Activated CD8-positive, alpha-beta memory T cell treated with anti-CD3 and anti-CD28 coated beads, Interleukin-2, amount 50 U/mL, for 24 hours (primary cell): ENCODE data around the gene RAD51B.
"Not testable (repeated sequence)": the region's sequence is repeated elsewhere in the genome, so short reads cannot be mapped to it uniquely, and the experiment has no call there.

ENCODE experiments used
- DNase-seq: peaks from one replicate; pipeline ENCODE4 v3.0.0-alpha.2; 2020; ENCODE audit errors: extremely low read depth

RAD51B gene

DNA sequence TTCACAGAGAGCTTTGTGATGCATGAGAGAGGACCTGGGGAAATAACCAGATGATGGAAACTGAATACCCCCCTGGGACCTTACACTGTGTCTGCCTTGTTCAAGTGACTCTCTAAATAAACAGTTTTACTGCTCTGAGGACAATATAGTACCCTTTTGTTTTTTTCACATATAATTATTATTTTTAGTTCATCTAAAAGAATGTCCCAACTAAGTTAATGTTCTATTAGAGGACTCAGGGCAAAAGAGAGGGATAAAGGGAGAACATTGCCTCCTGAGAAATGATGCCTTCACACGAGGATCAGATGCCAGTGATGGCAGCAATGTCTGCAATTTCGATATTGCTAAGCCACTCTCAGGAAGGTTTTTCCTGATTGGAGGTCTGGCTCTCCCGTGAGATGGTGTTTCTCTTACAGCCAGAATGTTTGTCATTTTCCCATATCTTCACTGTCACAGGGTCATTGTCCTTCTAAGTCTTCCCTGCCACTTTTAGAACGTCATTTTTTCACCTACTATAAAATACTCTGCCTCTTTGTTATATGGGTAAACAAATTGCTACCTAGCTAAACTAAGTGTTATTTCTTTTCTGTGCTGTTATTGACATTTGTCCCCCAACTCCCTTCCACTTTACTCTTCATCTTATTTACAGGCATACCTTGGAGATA lies 201.6 kb downstream of the RAD51B start:
- no peak for DNase-seq

DNA sequence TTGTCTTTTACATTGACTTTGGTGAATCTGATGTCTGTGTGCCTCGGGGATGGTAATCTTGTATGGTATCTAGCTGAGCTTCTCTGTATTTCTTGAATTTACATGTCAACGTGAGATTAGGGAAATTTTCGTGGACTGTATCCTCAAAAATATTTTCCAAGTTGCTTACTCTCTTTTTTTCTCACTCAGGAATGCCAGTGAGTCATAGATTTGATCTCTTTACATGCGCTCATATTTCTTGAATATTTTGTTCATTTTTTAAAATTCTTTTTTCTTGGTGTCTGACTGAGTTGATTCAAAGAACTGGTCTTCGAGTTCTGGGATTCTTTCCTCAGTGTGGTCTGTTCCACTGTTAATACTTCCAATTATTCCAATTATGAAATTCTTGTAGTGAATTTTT lies 207.7 kb downstream of the RAD51B start:
- no peak for DNase-seq

GRCh38 chr14:68028075-68028474 lies 208.5 kb downstream of the RAD51B start:
- DNase-seq = no peak

DNA sequence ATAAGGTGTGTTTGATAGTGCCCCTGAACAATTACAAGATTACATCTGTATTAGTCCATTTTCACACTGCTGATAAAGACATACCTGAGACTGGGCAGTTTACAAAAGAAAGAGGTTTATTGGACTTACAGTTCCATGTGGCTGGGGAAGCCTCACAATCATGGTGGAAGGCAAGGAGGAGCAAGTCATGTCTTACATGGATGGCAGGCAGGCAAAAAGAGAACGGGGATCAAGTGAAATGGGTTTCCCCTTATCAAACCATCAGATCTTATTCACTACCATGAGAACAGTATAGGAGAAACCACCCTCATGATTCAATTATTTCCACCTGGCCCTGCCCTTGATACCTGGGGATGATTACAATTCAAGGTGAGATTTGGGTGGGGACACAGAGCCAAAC lies 211.4 kb downstream of the RAD51B start:
- DNase-seq = not testable (repeated sequence)

- no peak for DNase-seq
Observed at GRCh38 chr14:68032154-68032553, 212.6 kb downstream of the RAD51B start.

- no peak for DNase-seq
Observed at GRCh38 chr14:68033336-68033932, 213.9 kb downstream of the RAD51B start.

GRCh38 chr14:68034896-68035295 lies 215.3 kb downstream of the RAD51B start:
- no peak for DNase-seq

DNA sequence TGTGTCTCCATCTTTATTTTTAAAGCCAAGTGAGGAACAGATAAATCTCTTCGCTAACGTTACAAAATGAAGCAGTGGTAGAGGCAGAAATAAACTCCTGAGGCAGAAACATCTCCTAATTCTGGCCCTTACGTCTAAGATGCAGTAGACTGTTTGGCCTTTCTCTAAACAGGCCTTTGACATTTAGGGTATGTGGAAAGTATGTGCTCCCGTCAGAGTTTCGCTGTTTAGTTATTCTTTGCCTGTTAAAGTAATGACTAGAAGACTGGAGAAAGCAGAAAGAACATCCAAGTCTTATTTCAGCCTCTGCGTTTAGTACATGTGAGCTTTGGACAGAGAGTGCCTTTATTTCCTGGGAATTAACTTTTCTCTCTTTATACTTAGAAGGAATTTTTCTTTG lies 216.6 kb downstream of the RAD51B start:
- DNase-seq = no peak

- no peak for DNase-seq
Observed at GRCh38 chr14:68039593-68039992, 220.0 kb downstream of the RAD51B start.

- DNase-seq = no peak
Observed at GRCh38 chr14:68040633-68041369, 221.2 kb downstream of the RAD51B start.

- DNase-seq = no peak
Observed at GRCh38 chr14:68041876-68042354, 222.3 kb downstream of the RAD51B start.

- no peak for DNase-seq
Observed at GRCh38 chr14:68042586-68043210, 223.1 kb downstream of the RAD51B start.

DNA sequence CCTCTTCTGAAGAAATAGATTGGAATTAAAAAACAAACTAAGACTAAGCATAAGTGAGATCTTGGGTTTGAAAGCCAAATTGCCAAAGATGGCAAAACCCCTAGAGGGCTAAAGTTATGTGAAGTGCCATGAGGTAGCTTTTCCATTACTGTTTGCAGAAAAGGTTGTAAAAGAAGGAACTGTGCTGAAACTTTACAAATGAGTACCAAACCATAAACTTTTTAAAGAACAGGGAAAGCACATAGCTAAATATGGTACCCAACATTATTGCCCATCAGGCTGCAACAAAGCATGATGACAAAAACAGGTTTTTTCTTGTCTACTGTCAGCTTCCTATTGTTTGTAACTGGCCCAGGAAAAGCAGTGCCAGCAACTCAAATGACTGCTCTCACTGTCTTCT lies 224.2 kb downstream of the RAD51B start:
- no peak for DNase-seq

- DNase-seq = no peak
Observed at GRCh38 chr14:68047906-68048305, 228.3 kb downstream of the RAD51B start.

GRCh38 chr14:68048815-68049214 lies 229.2 kb downstream of the RAD51B start:
- not testable (repeated sequence) for DNase-seq

- DNase-seq = no peak
Observed at GRCh38 chr14:68050177-68050576, 230.6 kb downstream of the RAD51B start.

- no peak for DNase-seq
Observed at GRCh38 chr14:68051146-68051545, 231.6 kb downstream of the RAD51B start.

DNA sequence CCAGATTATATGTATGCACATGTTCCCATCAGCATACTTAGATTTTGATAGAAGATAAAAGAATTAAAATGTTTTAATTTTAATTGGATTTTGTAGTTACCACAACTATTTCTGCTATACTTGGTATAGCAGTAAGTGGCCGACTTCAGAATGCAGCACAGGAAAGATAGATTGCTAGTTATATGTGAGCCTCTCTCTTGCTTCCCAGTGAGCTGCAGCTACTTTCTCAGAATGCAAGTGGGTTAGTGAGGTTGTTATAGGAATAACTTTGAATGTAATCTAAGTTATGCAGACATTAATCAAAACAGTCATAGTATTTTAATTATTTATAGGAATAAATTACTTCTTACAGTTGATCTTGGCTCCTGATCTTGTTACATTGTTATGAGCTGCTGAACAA lies 240.6 kb downstream of the RAD51B start:
- DNase-seq = no peak

DNA sequence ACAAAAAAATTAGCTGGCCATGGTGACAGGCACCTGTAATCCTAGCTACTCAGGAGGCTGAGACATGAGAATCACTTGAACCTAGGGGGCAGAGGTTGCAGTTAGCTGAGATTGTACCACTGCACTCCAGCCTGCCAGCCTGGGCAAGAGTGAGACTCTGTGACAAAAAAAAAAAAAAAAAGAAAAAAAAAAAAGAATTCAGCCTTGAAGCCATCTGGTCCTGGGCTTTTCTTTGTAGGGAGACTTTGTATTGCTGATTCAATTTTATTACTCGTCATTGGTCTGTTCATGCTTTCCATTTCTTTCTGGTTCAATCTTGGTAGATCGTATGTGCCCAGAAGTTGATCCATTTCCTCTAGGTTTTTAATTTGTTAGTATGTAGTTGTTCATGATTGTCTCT lies 243.1 kb downstream of the RAD51B start:
- DNase-seq = no peak

DNA sequence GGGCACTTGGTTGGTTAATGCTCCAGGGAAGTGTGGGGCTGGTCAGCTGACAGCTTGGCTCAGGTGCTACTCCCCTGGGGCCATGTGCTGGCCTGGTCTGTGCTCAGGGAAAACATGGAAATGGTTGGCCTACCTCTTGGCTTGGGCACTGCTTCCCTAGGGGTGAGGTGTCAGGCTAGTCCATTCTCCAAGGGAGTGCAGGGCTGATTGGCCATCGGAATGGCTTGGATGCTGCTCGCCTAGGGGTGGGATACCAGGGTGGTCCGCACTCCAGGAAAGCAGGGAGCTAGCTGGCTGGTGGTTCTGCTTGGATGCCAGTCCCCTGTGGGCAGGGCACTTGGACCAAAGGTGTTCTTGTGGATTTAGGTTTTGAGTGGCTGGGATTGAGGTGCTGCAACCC lies 245.7 kb downstream of the RAD51B start:
- no peak for DNase-seq

DNA sequence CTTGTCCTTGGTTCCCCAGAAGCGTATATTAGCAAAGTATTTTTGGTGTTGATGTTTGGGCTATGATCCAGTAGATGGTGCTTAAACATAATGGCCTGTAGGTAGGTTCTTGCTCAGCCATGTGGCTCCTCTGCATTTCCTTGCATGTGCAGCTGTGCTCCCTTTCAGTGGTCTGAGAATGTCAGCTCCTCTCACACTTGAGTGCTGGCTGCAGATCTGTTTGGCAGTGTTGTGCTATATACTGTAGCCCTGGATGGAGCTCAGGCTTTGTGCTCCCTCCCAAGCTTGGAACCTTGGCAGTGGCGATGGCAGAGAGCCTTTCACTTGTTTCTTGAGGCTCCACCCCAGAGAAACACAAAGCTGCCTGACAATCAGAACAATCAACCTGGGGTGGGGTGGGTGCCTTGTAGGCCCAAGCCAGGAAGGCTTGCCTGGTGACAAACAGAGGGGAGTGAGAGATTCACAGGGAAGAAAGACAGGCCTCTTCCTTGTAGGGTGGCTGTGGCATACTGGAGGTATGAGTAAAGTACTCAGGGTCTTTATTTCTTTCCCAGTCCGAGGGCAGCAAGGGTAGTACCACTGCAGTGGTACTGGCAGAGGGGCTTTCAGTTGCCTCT lies 255.3 kb downstream of the RAD51B start:
- no peak for DNase-seq

- no peak for DNase-seq
Observed at GRCh38 chr14:68075382-68076029, 255.9 kb downstream of the RAD51B start.
